SK-N-MC (cell line): ENCODE data around the gene POLR3A.

Experiments
- DNase-seq: peaks from one replicate; pipeline ENCODE4 v3.0.0-alpha.2; 2011; ENCODE audit warnings: low read depth, low spot score
- H3K27ac ChIP-seq: fragments of 200-600 bp; sonication (generic); 2 replicates; pipeline ENCODE4 v1.5.1; 2016; ENCODE audit warnings: mixed run types
- H3K36me3 ChIP-seq: fragments of 200-600 bp; sonication (generic); 2 replicates; pipeline ENCODE4 v1.6.1; 2017; ENCODE audit warnings: antibody characterized with exemption, low read length, mixed read lengths; ENCODE audit not compliant: insufficient read depth
- H3K4me3 ChIP-seq: fragments of 200-600 bp; sonication (generic); 2 replicates; pipeline ENCODE4 v1.5.1; 2016
- H3K9ac ChIP-seq: fragments of 200-600 bp; sonication (generic); 2 replicates; pipeline ENCODE4 v1.8.0; 2017; ENCODE audit warnings: mixed run types, mixed read lengths; ENCODE audit not compliant: insufficient read length
- H3K9me3 ChIP-seq: fragments of 200-600 bp; sonication (generic); 2 replicates; pipeline ENCODE4 v1.6.1; 2017; ENCODE audit warnings: low read depth, mild to moderate bottlenecking, antibody characterized with exemption, low read length, moderate library complexity, mixed read lengths
- EZH2 ChIP-seq: fragments of 200-600 bp; sonication (generic); IDR thresholded peaks from one replicate; pipeline ENCODE4 v1.6.1; 2017; ENCODE audit warnings: antibody characterized with exemption
- FOXP2 ChIP-seq: optimal IDR thresholded peaks from 2 replicates; pipeline ENCODE3; 2011; ENCODE audit warnings: mild to moderate bottlenecking, moderate library complexity; ENCODE audit not compliant: insufficient read depth; ENCODE audit errors: extremely low read length, control extremely low read depth
- POLR2AphosphoS5 ChIP-seq: IDR thresholded peaks from 2 replicates; pipeline ENCODE4 v1.6.1; 2012; ENCODE audit warnings: mild to moderate bottlenecking, low read depth, low read length, borderline replicate concordance

POLR3A gene

DNA sequence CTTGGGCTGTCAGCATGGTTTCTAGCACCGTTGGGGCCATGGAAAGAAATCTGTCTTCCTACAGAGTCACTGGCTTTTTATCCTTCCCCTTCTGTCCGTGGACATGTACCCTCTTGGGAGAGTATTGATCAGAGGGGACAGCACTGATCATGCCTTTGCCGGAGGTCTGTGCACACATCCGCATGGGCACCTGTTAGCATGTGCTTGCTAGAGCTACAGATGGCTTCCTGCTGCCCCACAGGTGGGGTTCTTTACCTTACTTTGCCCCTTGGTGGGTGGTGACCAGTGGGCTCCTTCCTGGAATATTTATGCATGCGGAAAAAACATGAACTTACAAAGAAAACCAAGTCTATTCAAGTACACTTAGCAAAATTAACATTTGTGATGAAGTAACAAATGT, 29.2 kb upstream of the POLR3A start:
- no peak overlapping the region for H3K9ac ChIP-seq
- TF ChIP-seq FOXP2 (no peak), POLR2AphosphoS5 (no peak), EZH2 (no peak)
- no peak overlapping the region for H3K27ac ChIP-seq
- H3K36me3 ChIP-seq = no peaks in the 10 kb centered on the region
- H3K9me3 ChIP-seq = no peaks in the 10 kb centered on the region
- no peak overlapping the region for H3K4me3 ChIP-seq
- no peak for DNase-seq

DNA sequence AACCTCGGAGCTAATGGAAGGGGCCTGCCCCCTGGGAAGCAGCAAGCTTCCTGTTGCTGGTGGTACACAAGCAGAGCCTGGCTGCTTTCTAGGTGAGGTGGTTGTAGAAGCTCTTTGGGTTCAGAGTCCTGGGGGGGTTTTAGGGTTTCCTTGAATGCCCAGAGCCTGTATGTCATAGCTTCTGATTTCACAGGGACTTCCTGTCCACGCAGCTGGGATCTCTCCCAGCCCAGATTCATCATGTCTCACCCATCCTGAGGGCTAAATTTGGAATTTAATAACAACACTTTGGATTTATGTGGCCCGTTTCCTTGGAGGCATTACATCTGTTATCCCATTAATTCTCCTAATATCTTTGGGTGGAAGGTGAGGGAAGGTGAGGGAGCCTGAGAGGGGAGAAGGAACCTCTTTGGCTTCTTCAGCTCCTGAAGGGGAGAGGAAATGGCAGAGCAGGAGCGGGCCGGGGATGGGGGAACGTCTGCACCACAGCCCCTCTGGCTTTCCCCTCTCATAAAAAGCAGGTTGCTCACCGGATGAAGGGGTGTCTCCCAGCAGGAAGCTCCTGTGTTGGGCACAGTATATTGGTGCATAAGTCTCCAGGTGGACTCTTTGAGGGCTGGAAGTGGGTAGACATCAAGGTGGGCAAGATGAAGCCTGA, 24.0 kb upstream of the POLR3A start:
- DNase-seq = no peak
- no peak overlapping the region for H3K9ac ChIP-seq

DNA sequence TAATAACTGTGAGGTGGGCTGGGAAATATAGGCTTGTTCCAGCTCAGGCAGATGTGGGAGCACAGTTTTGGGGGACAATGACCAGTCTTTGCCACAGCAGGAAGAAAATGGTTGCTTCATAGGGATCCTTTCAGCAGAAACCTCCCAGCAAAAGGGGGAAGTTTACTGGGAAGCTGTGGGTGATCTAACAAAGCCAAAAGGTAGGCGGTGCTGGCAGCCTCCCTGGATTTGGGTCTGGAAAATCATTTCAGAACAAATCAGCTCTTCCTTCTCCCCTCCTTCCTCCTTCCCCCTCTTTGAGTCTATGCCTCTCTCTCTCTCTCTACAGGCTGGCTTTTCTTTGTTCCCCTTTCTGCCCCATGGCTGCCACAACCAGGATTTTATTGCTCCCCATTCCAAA, 20.5 kb upstream of the POLR3A start:
- no peak for DNase-seq
- TF ChIP-seq POLR2AphosphoS5 (no peak), FOXP2 (no peak)
- Histone ChIP-seq H3K9me3 (no peaks in the 10 kb centered on the region), H3K9ac (no peak overlapping the region), H3K36me3 (no peaks in the 10 kb centered on the region), H3K27ac (no peak overlapping the region), H3K4me3 (no peak overlapping the region)

More for the DNA sequence above, 24.0 kb upstream of the POLR3A start:
- TF ChIP-seq EZH2 (no peak), POLR2AphosphoS5 (no peak), FOXP2 (no peak)
- H3K36me3 ChIP-seq = no peaks in the 10 kb centered on the region
- H3K9me3 ChIP-seq = no peaks in the 10 kb centered on the region
- no peak overlapping the region for H3K4me3 ChIP-seq
- H3K27ac ChIP-seq = no peak overlapping the region

DNA sequence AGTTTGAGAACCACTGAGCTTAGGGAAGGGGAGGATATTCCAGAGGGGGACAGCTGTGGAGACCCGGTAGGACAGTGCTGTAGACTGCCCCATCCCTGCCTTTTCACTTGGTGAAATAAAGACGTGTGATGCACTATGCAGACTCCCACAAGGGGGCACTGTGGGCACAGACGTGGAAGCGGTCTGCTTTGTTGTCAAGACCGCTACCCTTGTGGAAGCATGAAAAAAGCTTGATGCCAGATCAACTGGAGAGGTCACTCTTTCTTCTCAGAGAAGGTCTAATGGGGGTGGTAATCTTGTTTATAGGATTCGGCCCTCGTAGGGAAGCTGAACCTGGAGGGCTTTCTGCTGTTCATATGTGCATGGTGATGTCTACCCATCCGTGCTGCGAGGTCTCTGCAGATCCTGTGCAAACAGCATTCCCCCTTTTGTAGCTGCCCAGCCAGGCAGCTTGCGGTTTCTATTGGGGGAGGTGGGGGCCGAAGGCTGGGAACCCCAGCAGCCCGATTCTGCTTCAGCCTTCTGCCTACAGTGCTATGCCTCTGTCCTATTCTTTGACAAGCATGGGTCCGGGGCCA, 18.1 kb upstream of the POLR3A start:
- Histone ChIP-seq H3K4me3 (no peak overlapping the region), H3K9ac (no peak overlapping the region)

DNA sequence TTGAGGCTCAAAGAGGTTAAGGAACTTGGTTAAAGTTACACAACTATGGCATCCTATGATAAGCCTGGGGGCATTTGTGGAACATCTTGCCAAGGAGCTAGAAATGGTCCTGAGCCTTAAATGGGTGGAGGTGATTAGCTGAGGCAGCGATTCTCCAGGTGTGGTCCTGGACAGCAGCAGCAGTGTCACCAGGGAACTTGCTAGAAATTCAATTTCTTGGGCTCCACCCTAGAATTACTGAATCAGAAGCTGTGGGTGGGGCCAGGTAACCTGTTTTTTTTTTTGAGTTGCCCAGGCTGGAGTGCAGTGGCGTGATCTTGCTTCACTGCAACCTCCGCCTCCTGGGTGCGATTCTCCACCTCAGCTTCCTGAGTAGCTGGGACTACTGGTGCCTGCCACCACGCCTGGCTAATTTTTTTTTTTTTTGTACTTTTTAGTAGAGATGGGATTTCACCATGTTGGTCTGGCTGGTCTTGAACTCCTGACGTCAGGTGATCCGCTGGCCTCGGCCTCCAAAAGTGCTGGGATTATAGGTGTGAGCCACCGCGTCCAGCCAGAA, 17.5 kb upstream of the POLR3A start:
- peaks cover 9% of the 10 kb centered on the region for H3K36me3 ChIP-seq
- no peak overlapping the region for H3K4me3 ChIP-seq
- H3K9ac ChIP-seq = no peak overlapping the region
- TF ChIP-seq EZH2 (no peak), FOXP2 (no peak), POLR2AphosphoS5 (no peak)
- no peaks in the 10 kb centered on the region for H3K9me3 ChIP-seq
- no peak overlapping the region for H3K27ac ChIP-seq
- no peak for DNase-seq

More for the DNA sequence above, 18.1 kb upstream of the POLR3A start:
- Histone ChIP-seq H3K27ac (no peak overlapping the region), H3K9me3 (no peaks in the 10 kb centered on the region), H3K36me3 (peaks cover 2% of the 10 kb centered on the region)
- TF ChIP-seq FOXP2 = no peak
- no peak for TF ChIP-seq EZH2
- no peak for TF ChIP-seq POLR2AphosphoS5
- DNase-seq = peak; percentile 47

DNA sequence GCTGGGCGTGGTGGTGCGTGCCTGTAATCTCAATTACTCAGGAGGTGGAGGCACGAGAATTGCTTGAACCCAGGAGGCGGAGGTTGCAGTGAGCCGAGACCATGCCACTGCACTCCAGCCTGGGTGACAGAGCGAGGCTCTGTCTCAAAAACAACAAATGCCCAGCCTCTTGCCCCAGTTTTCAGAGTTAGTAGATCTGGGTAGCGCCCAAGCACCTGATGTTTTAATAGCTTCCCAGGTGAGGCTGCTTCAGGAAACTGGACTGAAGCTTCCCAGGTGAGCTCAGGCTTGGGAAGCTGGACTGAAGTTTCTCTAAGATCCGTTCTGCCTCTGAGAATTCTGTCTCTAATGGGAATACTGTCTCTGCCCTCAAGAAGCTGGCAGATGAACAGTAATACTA, 16.5 kb upstream of the POLR3A start:
- peaks cover 18% of the 10 kb centered on the region for H3K36me3 ChIP-seq
- no peak overlapping the region for H3K9ac ChIP-seq
- no peaks in the 10 kb centered on the region for H3K9me3 ChIP-seq
- no peak for TF ChIP-seq EZH2
- no peak for TF ChIP-seq FOXP2
- no peak for TF ChIP-seq POLR2AphosphoS5
- H3K27ac ChIP-seq = no peak overlapping the region
- DNase-seq = no peak
- H3K4me3 ChIP-seq = no peak overlapping the region

DNA sequence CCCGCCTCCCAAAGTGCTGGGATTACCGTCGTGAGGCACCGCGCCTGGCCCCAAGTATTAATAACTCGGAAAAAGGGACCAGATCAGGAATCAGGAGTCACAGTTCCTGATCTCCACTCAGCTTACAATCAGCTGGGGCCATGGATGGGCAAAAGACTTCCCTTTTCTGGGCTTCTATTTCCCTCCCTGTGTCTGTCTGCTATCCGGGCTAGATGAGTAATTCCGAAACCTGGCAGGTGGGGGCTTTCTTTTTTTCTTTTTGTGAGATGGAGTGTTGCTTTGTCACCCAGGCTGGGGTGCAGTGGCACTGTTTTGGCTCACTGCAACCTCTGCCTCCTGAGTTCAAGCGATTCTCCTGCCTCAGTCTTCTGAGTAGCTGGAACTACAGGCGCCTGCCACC, 15.9 kb upstream of the POLR3A start:
- Histone ChIP-seq H3K27ac (no peak overlapping the region), H3K9me3 (no peaks in the 10 kb centered on the region), H3K9ac (no peak overlapping the region), H3K36me3 (peaks cover 24% of the 10 kb centered on the region), H3K4me3 (no peak overlapping the region)
- no peak for DNase-seq
- TF ChIP-seq POLR2AphosphoS5 (no peak), FOXP2 (no peak)

DNA sequence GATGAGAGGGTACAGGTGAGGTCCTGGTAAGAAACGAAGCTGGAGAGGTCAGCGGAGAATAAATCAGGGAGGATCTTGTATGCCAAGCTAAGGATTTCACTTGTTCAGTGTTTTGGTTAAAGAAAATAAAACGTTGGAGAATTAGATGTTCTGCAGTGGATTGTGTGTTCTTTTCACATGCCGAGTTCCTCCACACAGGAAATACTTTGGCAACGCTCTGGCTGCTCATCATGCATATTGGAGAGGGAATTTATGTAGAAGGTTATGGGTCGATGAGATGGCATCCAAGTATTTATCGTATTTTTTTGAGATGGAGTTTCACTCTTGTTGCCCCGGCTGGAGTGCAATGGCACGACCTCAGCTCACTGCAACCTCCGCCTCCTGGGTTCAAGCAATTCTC, 15.4 kb upstream of the POLR3A start:
- H3K27ac ChIP-seq = peak overlapping the region; percentile 13; the same call in 1 of the 2 replicates
- H3K36me3 ChIP-seq = peaks cover 29% of the 10 kb centered on the region
- H3K9ac ChIP-seq = no peak overlapping the region
- TF ChIP-seq POLR2AphosphoS5 (no peak), EZH2 (no peak)
- no peaks in the 10 kb centered on the region for H3K9me3 ChIP-seq
- no peak overlapping the region for H3K4me3 ChIP-seq
- no peak for DNase-seq
